ENCODE results near the gene CMBL.
"Not testable (repeated sequence)": the region's sequence is repeated elsewhere in the genome, so short reads cannot be mapped to it uniquely, and the experiment has no call there.

Gene CMBL

GRCh38 chr5:10257870-10258269, 49.8 kb downstream of the CMBL start:
- DNase-seq (ENCODE audit: low read depth in 2 of 2), result no peak

GRCh38 chr5:10254686-10255085, 53.0 kb downstream of the CMBL start:
- no peak for DNase-seq (ENCODE audit: low read depth in 2 of 2)

GRCh38 chr5:10253390-10253789, 54.3 kb downstream of the CMBL start:
- no peak for DNase-seq (ENCODE audit: low read depth in 2 of 2)

- no peak for DNase-seq (ENCODE audit: low read depth in 2 of 2)
These were observed 56.3 kb downstream of the CMBL start for GRCh38 chr5:10251405-10251804.

- DNase-seq (ENCODE audit: low read depth in 2 of 2), result no peak
These were observed 56.9 kb downstream of the CMBL start for GRCh38 chr5:10250806-10251276.

GRCh38 chr5:10249948-10250805, 57.5 kb downstream of the CMBL start, which contains the start of gene CCT5:
CCT5 (plus strand) TSS chr5:10250280; CDS start chr5:10250341, 61 bp downstream.
- peak; percentile 79 to 84 for DNase-seq (ENCODE audit: low read depth in 2 of 2)

- no peak for DNase-seq (ENCODE audit: low read depth in 2 of 2)
These were observed 59.1 kb downstream of the CMBL start for GRCh38 chr5:10248378-10249260.

- DNase-seq (ENCODE audit: low read depth in 2 of 2), result not testable (repeated sequence)
These were observed 60.5 kb downstream of the CMBL start for GRCh38 chr5:10247217-10247616.

GRCh38 chr5:10246761-10247160, 60.9 kb downstream of the CMBL start:
- DNase-seq (ENCODE audit: low read depth in 2 of 2), result no peak

- DNase-seq (ENCODE audit: low read depth in 2 of 2), result no peak
These were observed 63.3 kb downstream of the CMBL start for GRCh38 chr5:10244342-10244944.

- DNase-seq (ENCODE audit: low read depth in 2 of 2), result no peak
These were observed 64.0 kb downstream of the CMBL start for GRCh38 chr5:10243660-10244240.

GRCh38 chr5:10235350-10235749, 72.4 kb downstream of the CMBL start:
- DNase-seq (ENCODE audit: low read depth in 2 of 2), result no peak

- no peak for DNase-seq (ENCODE audit: low read depth in 2 of 2)
These were observed 74.2 kb downstream of the CMBL start for GRCh38 chr5:10233505-10233904.

- DNase-seq (ENCODE audit: low read depth in 2 of 2), result no peak
These were observed 74.7 kb downstream of the CMBL start for GRCh38 chr5:10233011-10233410.

- no peak for DNase-seq (ENCODE audit: low read depth in 2 of 2)
These were observed 75.3 kb downstream of the CMBL start for GRCh38 chr5:10232386-10232785.

GRCh38 chr5:10229306-10230048, 78.2 kb downstream of the CMBL start:
- DNase-seq (ENCODE audit: low read depth in 2 of 2), result no peak

- DNase-seq (ENCODE audit: low read depth in 2 of 2), result no peak
These were observed 79.4 kb downstream of the CMBL start for GRCh38 chr5:10228288-10228687.
